ENCODE measurements around the gene PUS1.

PUS1 gene

GRCh38 chr12:131987552-131987951, 58.5 kb downstream of the PUS1 start:
- Histone ChIP-seq H3K9me3 (ENCODE audit: severe bottlenecking) (no peaks in the 10 kb centered on the region), H3K4me1 (ENCODE audit: insufficient read depth, poor library complexity, severe bottlenecking) (no peaks in the 10 kb centered on the region), H3K27ac (ENCODE audit: poor library complexity, severe bottlenecking) (no peak overlapping the region), H3K36me3 (ENCODE audit: low read depth) (peaks cover 68% of the 10 kb centered on the region), H3K27me3 (ENCODE audit: insufficient read depth, poor library complexity, severe bottlenecking) (no peaks in the 10 kb centered on the region), H3K4me3 (ENCODE audit: severe bottlenecking) (no peak overlapping the region)
- ATAC-seq (ENCODE audit: low read depth) (no peak), DNase-seq (ENCODE audit: low spot score) (no peak)
- TF ChIP-seq CTCF (IDR thresholded peaks at IDR 0.05; ENCODE audit: poor library complexity, severe bottlenecking), result no peak

- DNase-seq (ENCODE audit: low spot score) (no peak), ATAC-seq (ENCODE audit: low read depth) (no peak)
- H3K36me3 ChIP-seq (ENCODE audit: low read depth), result peaks cover 71% of the 10 kb centered on the region
- no peak overlapping the region for H3K27ac ChIP-seq (ENCODE audit: poor library complexity, severe bottlenecking)
- no peaks in the 10 kb centered on the region for H3K4me1 ChIP-seq (ENCODE audit: insufficient read depth, poor library complexity, severe bottlenecking)
- no peak overlapping the region for H3K4me3 ChIP-seq (ENCODE audit: severe bottlenecking)
- no peak for TF ChIP-seq CTCF (IDR thresholded peaks at IDR 0.05; ENCODE audit: poor library complexity, severe bottlenecking)
- H3K27me3 ChIP-seq (ENCODE audit: insufficient read depth, poor library complexity, severe bottlenecking), result no peaks in the 10 kb centered on the region
- H3K9me3 ChIP-seq (ENCODE audit: severe bottlenecking), result no peaks in the 10 kb centered on the region
Observed at GRCh38 chr12:131988054-131988796, 59.1 kb downstream of the PUS1 start.

- H3K36me3 ChIP-seq (ENCODE audit: low read depth), result peaks cover 75% of the 10 kb centered on the region
- H3K27me3 ChIP-seq (ENCODE audit: insufficient read depth, poor library complexity, severe bottlenecking), result no peaks in the 10 kb centered on the region
- DNase-seq (ENCODE audit: low spot score), result no peak
- H3K27ac ChIP-seq (ENCODE audit: poor library complexity, severe bottlenecking), result no peak overlapping the region
- H3K4me3 ChIP-seq (ENCODE audit: severe bottlenecking), result no peak overlapping the region
- TF ChIP-seq CTCF (IDR thresholded peaks at IDR 0.05; ENCODE audit: poor library complexity, severe bottlenecking), result no peak
- no peaks in the 10 kb centered on the region for H3K4me1 ChIP-seq (ENCODE audit: insufficient read depth, poor library complexity, severe bottlenecking)
- no peak for ATAC-seq (ENCODE audit: low read depth)
- H3K9me3 ChIP-seq (ENCODE audit: severe bottlenecking), result no peaks in the 10 kb centered on the region
Observed at GRCh38 chr12:131989021-131989420, 59.9 kb downstream of the PUS1 start.

GRCh38 chr12:131990066-131990979, 61.2 kb downstream of the PUS1 start:
- DNase-seq (ENCODE audit: low spot score) (no peak), ATAC-seq (ENCODE audit: low read depth) (no peak)
- Histone ChIP-seq H3K4me1 (ENCODE audit: insufficient read depth, poor library complexity, severe bottlenecking) (no peaks in the 10 kb centered on the region), H3K4me3 (ENCODE audit: severe bottlenecking) (no peak overlapping the region), H3K36me3 (ENCODE audit: low read depth) (peaks cover 75% of the 10 kb centered on the region), H3K9me3 (ENCODE audit: severe bottlenecking) (no peaks in the 10 kb centered on the region), H3K27me3 (ENCODE audit: insufficient read depth, poor library complexity, severe bottlenecking) (no peaks in the 10 kb centered on the region), H3K27ac (ENCODE audit: poor library complexity, severe bottlenecking) (no peak overlapping the region)
- TF ChIP-seq CTCF (IDR thresholded peaks at IDR 0.05; ENCODE audit: poor library complexity, severe bottlenecking), result no peak

All from RWPE2 (cell line).